ENCODE data around the gene MIGA2. TPM values are rescaled to one million over a fixed set of nuclear protein-coding genes. Genes with fewer than 3 reads are reported as not detected.

MIGA2 gene
- total and polyA plus RNA-seq, 5 donors from 2014 or later: 6.3 to 48.5 (median 7.8) TPM

- H3K36me3 ChIP-seq (ENCODE audit: control insufficient read depth, insufficient read depth, low read length): peaks cover 43% of the 10 kb centered on the region
- no peak overlapping the region for H3K27ac Mint-ChIP-seq
Observed at GRCh38 chr9:129063061-129063460, 26.6 kb downstream of the MIGA2 start.

GRCh38 chr9:129064499-129064908 is 28.1 kb downstream of the MIGA2 start:
- Histone ChIP-seq H3K4me1 (ENCODE audit: control insufficient read depth, insufficient read depth, low read length, poor library complexity, severe bottlenecking) (peaks cover 12% of the 10 kb centered on the region), H3K9me3 (ENCODE audit: control insufficient read depth in 2 of 2, low read length in 2 of 2) (no peaks in the 10 kb centered on the region), H3K27me3 (ENCODE audit: control insufficient read depth, insufficient read depth, low read length) (no peaks in the 10 kb centered on the region), H3K4me3 (ENCODE audit: low read depth, low read length) (no peak overlapping the region), H3K27ac (ENCODE audit: insufficient read depth, low read length, poor library complexity, severe bottlenecking) (no peak overlapping the region), H3K36me3 (ENCODE audit: control insufficient read depth, insufficient read depth, low read length) (peaks cover 38% of the 10 kb centered on the region)
- H3K9me3 Mint-ChIP-seq: no peaks in the 10 kb centered on the region
- DNase-seq (no peak), ATAC-seq (ENCODE audit: low read depth in 2 of 2) (no peak)
- peaks cover 18% of the 10 kb centered on the region for H3K36me3 Mint-ChIP-seq
- no peaks in the 10 kb centered on the region for H3K27me3 Mint-ChIP-seq
- H3K27ac Mint-ChIP-seq: no peak overlapping the region
- H3K4me3 Mint-ChIP-seq: no peak overlapping the region
- peaks cover 0 to 14% (median 3%) of the 10 kb centered on the region in 4 donors for H3K4me1 Mint-ChIP-seq

More at GRCh38 chr9:129063061-129063460, 26.6 kb downstream of the MIGA2 start:
- H3K27me3 ChIP-seq (ENCODE audit: control insufficient read depth, insufficient read depth, low read length): no peaks in the 10 kb centered on the region
- ATAC-seq (ENCODE audit: low read depth in 2 of 2) (no peak), DNase-seq (no peak)
- H3K27me3 Mint-ChIP-seq: no peaks in the 10 kb centered on the region
- H3K36me3 Mint-ChIP-seq: peaks cover 18% of the 10 kb centered on the region
- no peak overlapping the region for H3K4me3 Mint-ChIP-seq
- H3K9me3 Mint-ChIP-seq: peaks cover 0 to 1% (median 0%) of the 10 kb centered on the region in 7 donors
- H3K4me1 Mint-ChIP-seq: no peaks in the 10 kb centered on the region
- no peak overlapping the region for H3K27ac ChIP-seq (ENCODE audit: insufficient read depth, low read length, poor library complexity, severe bottlenecking)
- no peaks in the 10 kb centered on the region for H3K4me1 ChIP-seq (ENCODE audit: control insufficient read depth, insufficient read depth, low read length, poor library complexity, severe bottlenecking)
- H3K9me3 ChIP-seq (ENCODE audit: control insufficient read depth in 2 of 2, low read length in 2 of 2): no peaks in the 10 kb centered on the region
- H3K4me3 ChIP-seq (ENCODE audit: low read depth, low read length): no peak overlapping the region

GRCh38 chr9:129068110-129068509 is 31.7 kb downstream of the MIGA2 start:
- Mint-ChIP-seq H3K27me3 (no peaks in the 10 kb centered on the region), H3K4me3 (no peak overlapping the region), H3K4me1 (peaks cover 0 to 32% (median 10%) of the 10 kb centered on the region in 4 donors), H3K27ac (peak overlapping the region; percentile 69 to 92 (median 88)), H3K36me3 (peaks cover 13% of the 10 kb centered on the region), H3K9me3 (no peaks in the 10 kb centered on the region)
- DNase-seq (no peak), ATAC-seq (ENCODE audit: low read depth in 2 of 2) (no peak)
- Histone ChIP-seq H3K4me3 (ENCODE audit: low read depth, low read length) (no peak overlapping the region), H3K9me3 (ENCODE audit: control insufficient read depth in 2 of 2, low read length in 2 of 2) (no peaks in the 10 kb centered on the region), H3K36me3 (ENCODE audit: control insufficient read depth, insufficient read depth, low read length) (peaks cover 26% of the 10 kb centered on the region), H3K4me1 (ENCODE audit: control insufficient read depth, insufficient read depth, low read length, poor library complexity, severe bottlenecking) (peaks cover 33% of the 10 kb centered on the region), H3K27me3 (ENCODE audit: control insufficient read depth, insufficient read depth, low read length) (no peaks in the 10 kb centered on the region), H3K27ac (ENCODE audit: insufficient read depth, low read length, poor library complexity, severe bottlenecking) (no peak overlapping the region)

- DNase-seq (peak in 2 of 3 donors; percentile 50 to 85), ATAC-seq (ENCODE audit: low read depth in 2 of 2) (peak; percentile 91 to 94)
- Histone ChIP-seq H3K27ac (ENCODE audit: insufficient read depth, low read length, poor library complexity, severe bottlenecking) (peak overlapping the region; percentile 23), H3K4me3 (ENCODE audit: low read depth, low read length) (no peak overlapping the region), H3K27me3 (ENCODE audit: control insufficient read depth, insufficient read depth, low read length) (no peaks in the 10 kb centered on the region), H3K36me3 (ENCODE audit: control insufficient read depth, insufficient read depth, low read length) (peaks cover 22% of the 10 kb centered on the region), H3K9me3 (ENCODE audit: control insufficient read depth in 2 of 2, low read length in 2 of 2) (no peaks in the 10 kb centered on the region), H3K4me1 (ENCODE audit: control insufficient read depth, insufficient read depth, low read length, poor library complexity, severe bottlenecking) (peaks cover 33% of the 10 kb centered on the region)
- Mint-ChIP-seq H3K27ac (peak overlapping the region; percentile 88 to 98 (median 92)), H3K4me3 (peak overlapping the region in 3 of 4 donors; percentile 48 to 80 (median 78)), H3K4me1 (peaks cover 0 to 37% (median 12%) of the 10 kb centered on the region in 4 donors), H3K36me3 (peaks cover 8% of the 10 kb centered on the region), H3K27me3 (no peaks in the 10 kb centered on the region), H3K9me3 (no peaks in the 10 kb centered on the region)
Observed at GRCh38 chr9:129068990-129069861, 32.8 kb downstream of the MIGA2 start.

GRCh38 chr9:129069862-129070641 is 33.6 kb downstream of the MIGA2 start:
- H3K9me3 Mint-ChIP-seq: no peaks in the 10 kb centered on the region
- Histone ChIP-seq H3K4me3 (ENCODE audit: low read depth, low read length) (no peak overlapping the region), H3K36me3 (ENCODE audit: control insufficient read depth, insufficient read depth, low read length) (peaks cover 19% of the 10 kb centered on the region), H3K27ac (ENCODE audit: insufficient read depth, low read length, poor library complexity, severe bottlenecking) (no peak overlapping the region), H3K4me1 (ENCODE audit: control insufficient read depth, insufficient read depth, low read length, poor library complexity, severe bottlenecking) (peaks cover 33% of the 10 kb centered on the region), H3K27me3 (ENCODE audit: control insufficient read depth, insufficient read depth, low read length) (no peaks in the 10 kb centered on the region), H3K9me3 (ENCODE audit: control insufficient read depth in 2 of 2, low read length in 2 of 2) (no peaks in the 10 kb centered on the region)
- no peaks in the 10 kb centered on the region for H3K27me3 Mint-ChIP-seq
- H3K36me3 Mint-ChIP-seq: peaks cover 8% of the 10 kb centered on the region
- peaks cover 0 to 38% (median 14%) of the 10 kb centered on the region in 4 donors for H3K4me1 Mint-ChIP-seq
- no peak for ATAC-seq (ENCODE audit: low read depth in 2 of 2)
- H3K4me3 Mint-ChIP-seq: no peak overlapping the region
- H3K27ac Mint-ChIP-seq: peak overlapping the region in 1 of 3 donors; percentile 73
- no peak for DNase-seq

- Histone ChIP-seq H3K27me3 (ENCODE audit: control insufficient read depth, insufficient read depth, low read length) (no peaks in the 10 kb centered on the region), H3K36me3 (ENCODE audit: control insufficient read depth, insufficient read depth, low read length) (peaks cover 14% of the 10 kb centered on the region), H3K27ac (ENCODE audit: insufficient read depth, low read length, poor library complexity, severe bottlenecking) (no peak overlapping the region), H3K9me3 (ENCODE audit: control insufficient read depth in 2 of 2, low read length in 2 of 2) (no peaks in the 10 kb centered on the region), H3K4me3 (ENCODE audit: low read depth, low read length) (no peak overlapping the region), H3K4me1 (ENCODE audit: control insufficient read depth, insufficient read depth, low read length, poor library complexity, severe bottlenecking) (peaks cover 33% of the 10 kb centered on the region)
- H3K36me3 Mint-ChIP-seq: peaks cover 4% of the 10 kb centered on the region
- H3K27me3 Mint-ChIP-seq: no peaks in the 10 kb centered on the region
- no peak overlapping the region for H3K4me3 Mint-ChIP-seq
- H3K9me3 Mint-ChIP-seq: no peaks in the 10 kb centered on the region
- ATAC-seq (ENCODE audit: low read depth in 2 of 2) (no peak), DNase-seq (no peak)
- H3K27ac Mint-ChIP-seq: peak overlapping the region in 1 of 3 donors; percentile 56
- H3K4me1 Mint-ChIP-seq: peaks cover 0 to 38% (median 14%) of the 10 kb centered on the region in 4 donors
Observed at GRCh38 chr9:129070696-129071525, 34.5 kb downstream of the MIGA2 start.

- peaks cover 3% of the 10 kb centered on the region for H3K36me3 Mint-ChIP-seq
- peak overlapping the region in 2 of 3 donors; percentile 81 to 89 for H3K27ac Mint-ChIP-seq
- H3K9me3 ChIP-seq (ENCODE audit: control insufficient read depth in 2 of 2, low read length in 2 of 2): no peaks in the 10 kb centered on the region
- no peaks in the 10 kb centered on the region for H3K27me3 ChIP-seq (ENCODE audit: control insufficient read depth, insufficient read depth, low read length)
- DNase-seq (peak in 2 of 3 donors; percentile 25 to 78), ATAC-seq (ENCODE audit: low read depth in 2 of 2) (peak; percentile 28 to 29)
- no peaks in the 10 kb centered on the region for H3K27me3 Mint-ChIP-seq
- H3K4me3 Mint-ChIP-seq: peak overlapping the region in 2 of 4 donors; percentile 32 to 55
- H3K9me3 Mint-ChIP-seq: no peaks in the 10 kb centered on the region
- peaks cover 33% of the 10 kb centered on the region for H3K4me1 ChIP-seq (ENCODE audit: control insufficient read depth, insufficient read depth, low read length, poor library complexity, severe bottlenecking)
- H3K4me3 ChIP-seq (ENCODE audit: low read depth, low read length): no peak overlapping the region
- no peak overlapping the region for H3K27ac ChIP-seq (ENCODE audit: insufficient read depth, low read length, poor library complexity, severe bottlenecking)
- peaks cover 0 to 38% (median 14%) of the 10 kb centered on the region in 4 donors for H3K4me1 Mint-ChIP-seq
- peaks cover 14% of the 10 kb centered on the region for H3K36me3 ChIP-seq (ENCODE audit: control insufficient read depth, insufficient read depth, low read length)
Observed at GRCh38 chr9:129071526-129072126, 35.2 kb downstream of the MIGA2 start.

Measured in CD4-positive, CD25-positive, alpha-beta regulatory T cell (primary cell).